Stimulated activated CD4-positive, alpha-beta T cell treated with anti-CD3 and anti-CD28 coated beads, Interleukin-12 subunit alpha, Interleukin-12 subunit beta, amount 100 ng/mL, for 4 hours (primary cell): ENCODE measurements around the gene IQUB.
"Not testable (repeated sequence)": the region's sequence is repeated elsewhere in the genome, so short reads cannot be mapped to it uniquely, and the experiment has no call there.

Experiments
- DNase-seq: peaks from one replicate; pipeline ENCODE4 v3.0.0-alpha.2; 2020

The IQUB gene

DNA sequence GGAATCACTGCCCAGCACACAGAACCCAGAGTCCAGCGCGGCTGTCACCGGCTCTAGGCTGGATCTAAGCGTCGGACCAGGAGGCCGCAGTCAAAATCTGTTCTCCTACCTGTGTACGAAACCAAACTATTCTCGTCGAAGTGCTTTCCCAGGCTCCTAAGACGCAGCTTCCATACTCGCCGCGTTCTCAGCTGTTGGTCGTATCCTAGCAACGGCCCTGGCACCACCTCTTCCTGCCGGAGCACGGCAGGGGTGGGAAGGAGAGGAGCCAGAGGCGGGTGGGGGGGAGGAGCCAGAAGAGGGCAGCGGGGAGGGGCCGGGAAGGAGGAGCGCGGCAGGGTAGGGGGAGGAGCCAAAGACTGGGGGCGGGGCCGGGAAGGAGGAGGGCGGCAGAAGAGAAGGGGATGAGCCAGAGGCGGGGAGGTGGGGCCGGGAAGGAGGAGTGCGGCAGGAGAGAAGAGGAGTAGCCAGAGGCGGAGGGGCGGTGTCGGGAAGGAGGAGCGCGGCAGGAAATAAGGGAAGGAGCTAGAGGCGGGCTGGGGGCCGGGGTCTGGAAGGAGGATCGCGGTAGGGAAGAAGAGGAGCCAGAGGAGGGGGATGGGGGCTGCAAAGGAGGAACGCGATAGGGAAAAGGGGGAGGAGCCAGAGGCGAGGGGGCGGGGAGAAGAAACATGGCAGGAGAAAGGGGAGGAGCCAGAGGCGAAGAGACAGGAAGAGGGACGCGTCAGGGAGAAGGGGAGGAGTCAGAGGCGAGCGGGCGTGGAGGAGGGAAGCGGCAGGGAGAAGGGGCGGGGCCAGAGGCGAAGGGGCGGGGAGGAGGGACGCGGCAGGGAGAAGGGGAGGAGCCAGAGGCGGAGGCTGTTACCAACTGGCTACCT lies at the start of gene IQUB:
TSS of gene IQUB (minus strand) at position 213 of the 878 bp plus-strand sequence. CDS start 22,255 bp downstream, outside the sequence.
- DNase-seq, result peak; percentile 99

DNA sequence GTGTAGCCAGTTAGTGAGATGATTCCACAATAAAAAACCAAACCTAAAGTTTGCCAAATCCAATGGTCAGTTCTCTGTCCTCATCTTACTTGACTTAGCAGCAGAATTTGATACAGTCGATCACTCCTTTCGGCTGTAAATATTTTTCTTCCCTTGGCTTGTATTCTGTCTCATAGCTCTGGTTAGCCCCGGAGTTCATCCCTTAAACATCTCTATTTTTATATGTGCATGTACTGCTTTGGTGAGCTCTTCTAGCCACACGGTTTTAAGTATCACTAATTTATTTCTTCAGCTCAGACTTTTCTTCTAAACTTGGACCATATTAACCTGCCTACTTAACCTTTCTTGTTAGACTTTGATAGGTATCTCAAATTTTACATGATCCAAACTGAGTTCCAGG lies 49.4 kb upstream of the IQUB start:
- DNase-seq, result no peak

DNA sequence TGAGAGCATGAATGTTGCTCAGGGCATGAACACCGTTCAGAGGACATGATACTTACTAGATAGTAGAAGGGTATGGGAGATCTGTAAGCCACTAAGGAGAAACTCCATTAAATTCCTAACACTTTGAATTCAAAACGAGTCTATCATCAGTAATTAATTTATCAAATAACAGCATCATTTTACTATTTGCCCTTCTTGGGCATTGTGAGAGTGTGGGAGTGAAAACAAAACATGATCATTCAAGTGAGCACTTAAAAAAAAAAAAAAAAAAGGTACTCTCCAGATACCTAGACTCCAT lies 46.7 kb upstream of the IQUB start:
- no peak for DNase-seq

DNA sequence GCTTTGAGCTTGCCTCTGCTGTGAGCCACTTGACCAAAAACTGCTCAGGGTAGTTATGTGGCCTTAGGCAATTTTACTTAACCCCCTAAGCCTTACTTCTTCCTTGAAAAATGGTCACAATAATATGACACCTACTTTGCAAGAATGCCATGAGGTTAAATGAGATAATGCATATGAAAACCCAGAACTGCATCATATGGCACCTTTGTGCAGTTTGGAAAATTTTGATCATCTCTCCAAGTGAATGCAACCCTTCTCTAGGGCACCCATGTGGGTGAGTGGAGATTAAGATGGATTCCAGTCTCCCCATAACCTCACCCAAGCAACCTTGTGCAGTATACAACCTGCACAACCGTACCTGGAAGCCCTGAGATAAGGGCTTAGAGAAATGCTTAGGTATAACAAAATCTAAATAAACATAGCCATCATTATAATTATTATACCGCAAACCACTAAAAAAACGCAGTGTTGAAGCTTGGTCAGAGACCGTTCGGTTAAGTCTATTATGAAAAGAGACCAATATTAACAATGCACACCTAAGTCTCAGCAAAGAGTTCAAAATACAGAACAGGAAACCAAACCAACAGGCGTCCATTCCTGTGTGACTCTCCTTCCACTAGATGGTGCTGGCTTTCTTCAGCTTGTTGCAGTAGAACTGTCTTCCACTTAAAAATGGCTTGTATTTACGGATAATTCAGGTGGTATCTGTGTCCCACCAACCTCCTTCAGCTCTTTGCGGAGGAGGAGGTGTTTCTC lies 46.2 kb upstream of the IQUB start:
- DNase-seq, result no peak

DNA sequence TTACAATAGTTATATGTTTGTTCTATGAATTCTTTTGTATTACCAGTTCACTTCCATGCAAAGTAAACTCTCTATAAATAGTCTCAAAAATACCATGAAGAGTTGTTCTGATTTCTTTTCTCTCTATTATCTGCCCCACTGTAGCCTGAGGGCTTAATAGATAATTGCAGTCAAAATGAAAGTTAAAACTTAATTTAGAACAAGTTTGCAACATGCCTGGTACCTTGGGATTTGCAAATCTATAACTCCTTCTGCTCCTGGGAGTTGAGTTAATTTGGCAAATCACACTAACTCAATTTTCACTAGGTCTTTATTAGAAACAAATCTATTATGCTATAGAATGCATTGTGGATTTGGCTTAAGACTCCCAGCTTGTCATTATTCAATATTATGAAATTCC lies 45.0 kb upstream of the IQUB start:
- no peak for DNase-seq

DNA sequence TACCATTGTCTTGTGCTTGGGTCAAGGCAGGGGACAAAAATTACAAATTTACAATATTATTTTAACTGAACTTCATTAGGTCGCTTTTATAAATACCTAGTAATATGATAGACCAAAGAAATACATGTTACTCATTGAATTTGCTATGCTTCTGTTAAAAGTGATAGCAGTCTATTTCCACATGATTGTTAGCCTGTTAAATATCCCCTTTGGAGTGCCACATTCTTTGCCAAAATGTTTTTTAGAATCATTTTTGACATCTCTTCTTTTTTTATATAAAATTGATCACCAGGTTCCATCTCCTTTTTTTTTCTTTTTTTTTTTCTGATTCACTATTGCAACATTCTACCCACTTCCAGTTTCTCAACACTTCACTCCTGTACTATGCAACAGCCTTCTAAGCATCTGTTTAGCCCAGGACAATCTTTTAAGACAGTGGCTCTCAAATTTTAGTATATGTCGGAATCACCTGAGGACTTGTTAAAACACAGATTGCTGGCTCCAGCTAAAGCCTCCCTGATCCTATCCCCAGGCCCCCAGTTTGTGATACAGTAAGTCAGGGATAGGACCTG lies 39.6 kb upstream of the IQUB start:
- no peak for DNase-seq

DNA sequence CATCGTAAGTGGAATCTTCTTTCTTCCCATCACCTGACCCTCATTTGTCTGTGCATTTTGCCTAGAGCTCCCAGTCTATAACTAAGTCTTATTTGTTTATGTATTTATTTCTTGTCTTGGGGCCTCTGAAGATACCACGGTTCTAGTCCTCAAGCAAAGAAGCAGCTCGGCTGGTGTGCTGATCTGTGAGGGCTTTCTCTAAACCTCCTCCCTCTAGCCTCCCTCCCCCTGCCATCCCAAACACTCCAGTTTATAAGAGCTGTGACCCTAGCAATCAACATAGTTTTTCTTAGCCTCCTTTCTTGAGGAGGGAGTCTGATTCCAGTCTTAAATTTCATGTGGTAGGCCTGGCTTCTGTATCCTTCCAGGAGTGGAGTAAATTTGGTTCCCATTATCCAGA lies 38.9 kb upstream of the IQUB start:
- no peak for DNase-seq

DNA sequence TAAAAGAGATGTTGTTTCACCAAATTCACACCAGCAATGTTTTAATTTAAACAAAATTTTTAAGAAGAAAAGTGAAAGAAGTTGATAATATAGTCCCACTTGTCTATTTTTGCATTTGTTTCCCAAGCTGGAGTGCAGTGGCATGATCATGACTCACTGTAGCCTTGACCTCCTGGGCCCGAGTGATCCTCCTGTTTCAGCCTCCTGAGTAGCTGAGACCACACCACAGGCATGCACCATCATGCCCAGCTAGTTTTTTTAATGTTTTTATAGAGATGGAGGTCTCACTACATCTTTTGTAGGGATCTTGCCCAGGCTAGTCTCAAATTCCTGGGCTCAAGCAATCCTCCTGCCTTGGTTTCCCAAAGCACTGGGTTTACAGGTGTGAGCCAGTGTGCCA lies 37.3 kb upstream of the IQUB start:
- no peak for DNase-seq

DNA sequence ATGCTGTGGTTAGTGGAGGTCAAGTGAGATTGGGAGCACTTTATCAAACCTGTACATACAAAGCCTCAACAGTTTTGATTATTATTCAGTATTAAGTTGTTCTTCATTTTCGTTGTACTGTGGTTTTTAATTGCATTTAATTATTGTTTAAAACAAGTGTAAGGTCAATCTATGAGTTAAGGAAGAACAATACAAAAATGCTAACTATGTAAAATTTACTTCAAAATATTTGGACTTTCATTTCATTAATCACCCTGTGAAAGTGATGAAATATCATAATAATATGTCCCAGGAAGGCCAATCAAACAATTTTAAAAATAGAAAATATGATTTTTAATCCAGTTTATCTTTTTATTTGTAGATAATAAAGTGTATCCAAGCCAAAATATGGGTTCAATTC lies 36.8 kb upstream of the IQUB start:
- DNase-seq, result no peak

DNA sequence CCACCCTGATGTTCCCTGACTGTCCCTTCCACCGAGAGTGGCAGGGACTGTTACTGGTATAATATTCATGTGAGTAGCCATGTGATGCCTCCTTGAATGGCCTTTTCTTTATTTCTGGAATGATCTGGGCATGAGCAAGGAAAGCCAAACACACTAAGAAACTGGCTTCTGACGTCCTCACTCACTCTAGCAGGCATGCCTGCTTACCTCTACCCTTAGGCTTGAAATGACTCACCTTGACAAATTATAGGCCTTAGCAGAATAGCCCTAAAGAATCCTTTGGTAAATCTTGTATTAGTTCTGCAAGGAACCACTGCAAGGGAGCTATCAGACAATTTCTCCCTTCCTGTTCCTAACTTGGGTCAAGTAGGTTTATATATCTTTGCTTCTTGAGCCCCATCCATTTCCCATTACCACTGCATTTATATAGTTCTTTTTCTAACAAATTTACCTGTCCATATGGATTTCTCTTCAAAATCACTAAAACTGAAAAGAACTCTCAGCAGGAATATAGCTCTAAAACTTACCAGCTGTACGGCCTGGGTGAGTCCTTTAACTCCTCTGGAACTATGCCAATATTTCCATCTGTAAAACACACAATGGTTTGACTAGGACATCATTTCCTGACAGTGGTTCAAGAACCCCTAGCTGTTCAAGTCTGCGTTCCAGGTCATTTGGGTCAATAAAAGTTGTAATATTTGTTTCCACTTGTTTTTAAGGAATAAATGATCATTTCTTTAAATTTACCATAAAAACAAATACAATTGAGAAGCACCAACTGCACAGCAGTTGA lies 36.2 kb upstream of the IQUB start:
- DNase-seq, result no peak

DNA sequence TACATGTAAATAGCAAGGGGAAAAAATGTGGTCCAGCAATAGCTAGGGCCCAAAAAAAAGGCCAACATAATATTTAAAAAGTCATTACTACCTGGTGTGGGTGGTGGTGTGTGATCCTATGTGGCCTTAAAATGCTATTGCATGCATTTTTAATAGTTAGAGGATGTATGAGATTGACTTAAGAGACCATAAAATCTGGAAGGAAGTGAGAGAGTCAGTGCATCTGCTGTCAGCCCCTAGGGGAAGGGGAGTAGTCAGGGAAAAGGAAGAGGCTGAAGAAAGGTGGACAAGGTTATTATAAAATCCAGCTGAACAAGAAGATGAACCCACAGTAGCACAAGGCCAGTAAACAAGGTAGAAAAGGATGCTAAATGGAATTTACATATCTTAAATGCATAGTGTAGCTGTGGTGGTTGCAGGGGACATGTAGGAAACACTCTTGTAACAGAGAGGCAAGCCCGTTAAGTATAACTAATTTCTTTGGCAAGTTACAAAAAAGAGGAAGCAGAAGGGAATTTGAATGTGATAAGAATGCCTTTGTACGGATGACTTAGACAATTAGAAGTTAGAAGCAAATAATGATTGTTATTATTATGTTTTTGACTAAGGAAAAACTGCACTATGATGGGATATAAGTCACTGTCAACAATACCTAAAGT lies 35.1 kb upstream of the IQUB start:
- DNase-seq, result no peak

DNA sequence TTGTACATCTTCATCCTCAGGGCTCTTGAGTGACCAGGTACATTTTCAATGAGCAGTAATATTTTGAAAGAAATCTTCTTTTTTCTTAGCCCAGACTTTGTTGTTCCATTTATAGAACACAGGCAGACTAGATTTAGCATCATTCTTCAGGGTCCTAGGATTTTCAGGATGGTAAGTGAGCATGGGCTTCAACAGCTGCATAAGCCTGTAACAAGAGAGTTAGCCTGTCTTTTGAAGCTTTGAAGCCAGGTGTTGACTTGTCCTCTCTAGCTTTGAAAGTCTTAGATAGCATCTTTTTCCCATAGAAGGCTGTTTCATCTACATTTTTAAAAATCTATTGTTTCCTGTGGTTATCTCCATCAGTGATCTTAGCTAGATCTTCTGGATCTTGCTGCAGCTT lies 27.7 kb upstream of the IQUB start:
- DNase-seq, result no peak

DNA sequence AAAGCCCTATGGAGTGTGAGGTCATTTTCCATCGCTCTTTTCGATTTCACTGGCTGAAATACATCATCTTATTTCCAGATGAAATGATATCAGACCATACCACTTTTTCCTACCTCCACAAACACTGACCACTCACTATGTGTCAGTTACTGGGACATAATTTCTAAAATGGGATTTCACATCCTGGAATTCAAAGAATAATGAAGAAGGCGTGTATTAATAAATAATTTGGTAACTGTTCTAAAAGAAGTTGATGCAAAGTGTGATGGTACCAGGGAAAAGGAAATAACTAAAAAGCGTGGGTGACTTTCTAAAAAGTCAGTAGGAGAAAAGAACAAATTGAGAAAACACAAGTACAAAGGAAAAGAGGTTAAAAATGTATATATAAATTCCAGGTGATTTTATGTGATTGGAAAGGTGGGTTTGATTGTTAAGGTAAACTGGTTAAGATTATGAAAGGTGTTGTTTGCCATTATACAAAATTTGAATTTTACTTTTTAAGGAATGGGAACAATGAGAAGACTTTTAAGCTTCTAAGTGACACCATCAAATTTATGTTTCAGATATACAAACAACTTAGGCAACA lies 24.0 kb upstream of the IQUB start:
- DNase-seq, result no peak

DNA sequence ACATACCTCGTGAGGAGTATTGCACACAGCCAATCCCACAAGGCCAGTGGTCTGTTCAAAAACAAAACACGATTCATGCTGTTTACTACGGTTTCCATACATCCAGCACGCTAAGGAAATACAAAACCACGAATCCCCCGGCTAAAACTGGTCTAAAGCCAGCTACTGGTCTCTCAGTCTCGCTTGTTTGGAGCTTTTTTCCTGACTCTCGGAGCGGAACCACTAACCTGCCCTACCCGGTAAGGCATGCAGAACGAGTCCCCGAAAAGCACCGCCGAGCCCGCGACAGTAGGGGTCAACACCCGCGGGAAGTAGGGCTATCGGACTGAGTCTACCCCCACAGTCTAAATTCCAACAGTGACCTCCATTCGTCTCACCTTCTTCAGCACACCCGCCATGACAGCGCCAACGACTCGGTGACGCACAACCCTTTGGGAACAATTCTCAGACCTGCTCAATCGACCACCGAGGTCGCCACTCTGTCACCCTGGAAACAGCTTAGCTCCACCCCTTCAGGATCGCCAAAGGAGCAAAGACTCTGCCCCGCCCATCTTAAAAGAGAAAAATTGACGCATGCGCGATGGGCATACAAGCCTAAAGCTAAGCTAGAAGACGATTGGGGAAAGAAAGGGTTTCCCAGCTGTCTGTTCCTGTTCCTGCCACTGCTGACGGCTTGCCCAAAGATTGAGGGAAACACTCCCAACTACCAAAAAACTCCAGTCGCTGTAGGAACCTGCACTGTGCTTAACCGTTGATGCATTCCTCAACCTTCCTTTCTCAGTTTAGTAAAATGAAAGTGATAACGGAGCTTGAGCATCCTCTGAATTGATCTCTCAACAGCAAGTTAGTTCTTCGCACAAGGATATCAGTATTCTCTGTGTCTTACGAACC lies 23.2 kb upstream of the IQUB start, which contains the start of gene NDUFA5:
TSS of gene NDUFA5 (minus strand) at position 421 of the 891 bp plus-strand sequence. CDS start at position 398, 23 bp downstream.
- peak; percentile 90 for DNase-seq

DNA sequence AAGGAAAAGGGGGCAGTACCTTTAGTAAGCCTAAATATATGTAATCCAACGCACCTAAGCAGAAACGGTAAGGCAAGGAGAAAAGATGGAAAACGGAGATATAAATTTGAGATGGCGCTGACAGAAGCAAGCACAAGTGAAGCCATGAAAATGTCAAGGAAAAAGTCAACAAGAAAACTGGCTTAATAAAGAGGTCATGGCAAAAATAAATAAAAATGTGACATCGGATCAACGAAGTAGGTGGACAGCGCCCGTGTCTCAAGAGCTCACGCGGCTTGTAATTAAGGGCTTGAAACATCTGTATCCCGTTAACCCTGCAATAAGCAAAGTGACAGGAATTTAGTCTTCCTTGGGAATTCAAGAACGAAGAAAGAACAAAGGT lies 22.6 kb upstream of the IQUB start:
- DNase-seq, result no peak

DNA sequence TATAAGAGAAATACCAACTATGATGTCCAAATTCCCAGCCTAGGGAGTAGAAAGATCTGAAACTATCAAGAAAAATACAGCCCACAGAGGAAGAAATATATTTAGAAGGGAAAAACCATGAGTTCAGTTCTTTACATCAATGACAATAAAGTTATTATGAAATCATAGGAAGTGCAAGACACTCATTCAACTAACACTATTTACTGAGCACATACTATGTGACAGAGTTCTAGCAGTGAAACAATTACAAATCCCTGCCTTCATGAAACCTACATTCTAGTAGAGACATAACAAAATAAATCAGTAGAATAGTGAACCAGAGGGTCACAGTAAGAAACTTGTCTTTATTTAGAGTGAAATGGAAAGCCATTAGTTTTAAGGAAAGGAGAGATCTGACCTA lies 21.1 kb upstream of the IQUB start:
- DNase-seq, result no peak

DNA sequence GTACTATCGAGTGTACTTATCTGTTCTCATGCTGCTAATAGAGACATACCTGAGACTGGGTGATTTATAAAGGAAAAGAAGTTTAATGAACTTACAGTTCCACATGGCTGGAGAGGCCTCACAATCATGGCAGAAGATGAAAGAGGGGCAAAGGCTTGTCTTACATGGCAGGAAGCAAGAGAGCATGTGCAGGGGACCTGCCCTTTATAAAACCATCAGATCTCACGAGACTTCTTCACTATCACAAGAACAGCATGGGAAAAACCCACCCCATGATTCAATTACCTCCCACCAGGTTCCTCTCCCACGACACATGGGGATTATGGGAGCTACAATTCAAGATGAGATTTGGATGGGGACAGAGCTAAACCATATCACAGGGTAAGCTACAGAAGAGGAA lies 18.8 kb upstream of the IQUB start:
- DNase-seq, result no peak

DNA sequence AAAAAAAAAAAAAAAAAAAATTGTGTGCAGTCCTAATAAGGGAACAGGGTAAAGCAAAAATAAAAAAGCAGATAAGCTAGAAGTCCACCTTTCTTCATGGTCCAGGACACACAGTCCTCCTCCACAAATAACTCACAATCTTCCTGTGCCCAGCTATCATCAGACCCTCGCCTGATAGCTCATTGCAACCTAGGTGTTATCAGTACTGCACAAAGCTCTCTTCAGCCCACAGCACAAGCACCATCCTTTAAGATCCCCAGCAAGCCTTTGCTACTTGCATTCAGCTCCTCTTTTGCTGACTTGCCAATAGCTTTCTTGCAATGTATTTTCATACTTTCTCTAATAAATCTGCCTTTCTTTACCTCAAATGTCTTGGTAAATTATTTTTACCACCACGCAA lies 18.2 kb upstream of the IQUB start:
- DNase-seq, result no peak

DNA sequence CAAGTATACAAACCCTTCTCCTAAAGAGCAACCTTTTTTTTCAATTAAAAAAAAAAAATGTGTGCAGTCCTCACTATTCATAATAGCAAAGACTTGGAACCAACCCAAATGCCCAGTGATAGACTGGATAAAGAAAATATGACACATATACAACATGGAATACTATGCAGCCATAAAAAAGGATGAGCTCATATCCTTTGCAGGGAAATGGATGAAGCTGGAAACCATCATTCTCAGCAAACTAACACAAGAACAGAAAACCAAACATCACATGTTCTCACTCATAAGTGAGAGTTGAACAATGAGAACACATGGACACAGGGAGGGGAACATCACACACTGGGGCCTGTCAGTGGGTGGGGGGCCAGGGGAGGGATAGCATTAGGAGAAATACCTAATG lies 17.7 kb upstream of the IQUB start:
- not testable (repeated sequence) for DNase-seq

DNA sequence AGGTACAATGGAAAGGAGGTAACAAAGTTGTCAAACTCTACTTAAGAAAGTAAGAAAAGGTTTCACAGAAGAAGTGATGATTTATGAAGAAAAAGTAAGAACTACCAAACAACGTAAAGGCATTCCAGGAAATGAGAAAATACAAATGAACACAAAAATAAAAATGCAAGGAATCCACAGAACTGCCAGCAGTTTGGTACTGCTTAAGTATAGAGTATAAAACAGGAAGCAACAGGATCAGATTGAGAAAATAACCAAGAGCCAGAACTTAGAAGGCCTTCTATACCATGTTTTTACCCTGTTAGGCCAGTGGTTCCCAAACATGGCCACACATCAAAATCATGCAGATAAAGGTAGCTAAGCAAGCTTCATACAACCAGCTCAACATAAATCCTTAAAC lies 14.0 kb upstream of the IQUB start:
- no peak for DNase-seq

DNA sequence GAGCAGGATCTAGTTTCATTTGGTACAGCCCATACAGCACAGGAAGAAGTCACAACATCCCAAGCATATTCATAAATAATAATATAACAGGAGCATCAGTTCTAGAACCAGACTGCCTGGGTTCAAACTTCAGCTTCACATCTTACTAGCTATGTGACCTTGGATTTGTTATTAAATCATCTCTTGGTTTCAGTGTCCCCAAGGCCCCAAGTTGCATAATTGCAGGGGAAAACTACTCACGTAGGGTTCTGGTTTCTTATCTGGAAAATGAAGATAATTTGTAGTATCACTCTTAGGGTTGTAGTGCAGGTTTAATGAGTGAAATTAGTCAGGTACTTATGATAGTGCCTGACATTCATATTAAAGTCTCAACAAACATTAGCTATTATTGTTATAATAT lies 5.5 kb upstream of the IQUB start:
- no peak for DNase-seq
